ENCODE data around the gene RPL13A.
A peak's percentile ranks its signal among the peaks of the same experiment; 100 is the strongest.

The RPL13A gene

DNA sequence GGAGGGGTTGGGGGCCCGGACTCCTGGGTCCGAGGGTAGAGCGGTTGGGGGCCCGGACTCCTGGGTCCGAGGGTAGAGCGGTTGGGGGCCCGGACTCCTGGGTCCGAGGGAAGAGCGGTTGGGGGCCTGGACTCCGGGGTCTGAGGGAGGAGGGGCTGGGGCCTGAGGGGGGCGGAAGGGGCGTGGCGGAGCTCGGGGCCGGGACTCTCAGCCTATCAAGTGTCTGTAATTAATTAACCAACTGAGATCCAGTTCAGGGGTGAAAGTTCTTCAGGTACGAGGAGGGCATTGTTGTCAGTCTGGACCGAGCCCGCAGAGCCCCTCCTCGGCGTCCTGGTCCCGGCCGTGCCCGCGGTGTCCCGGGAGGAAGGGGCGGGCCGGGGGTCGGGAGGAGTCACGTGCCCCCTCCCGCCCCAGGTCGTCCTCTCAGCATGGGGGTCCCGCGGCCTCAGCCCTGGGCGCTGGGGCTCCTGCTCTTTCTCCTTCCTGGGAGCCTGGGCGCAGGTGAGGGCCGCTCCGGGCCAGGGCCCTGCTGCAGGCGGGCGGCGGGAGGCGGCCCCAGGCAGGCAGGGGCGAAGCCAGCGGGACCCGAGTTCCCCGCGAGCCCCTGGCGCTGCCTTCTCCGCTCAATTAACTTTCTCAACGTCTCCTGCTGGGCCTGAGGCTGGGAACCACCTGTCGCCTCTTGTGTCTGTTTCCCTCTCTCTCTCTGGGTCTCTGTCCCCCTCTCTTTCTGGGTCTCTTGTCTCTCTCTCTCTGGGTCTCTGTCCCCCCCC lies 25.8 kb downstream of the RPL13A start:
- no peak for DNase-seq (ENCODE audit: extremely low read depth, low read depth)
- peak overlapping the region; percentile 51 for H3K4me3 ChIP-seq (replicated peaks; ENCODE audit: low read depth, low read length)
- TF ChIP-seq, protein P1, sequence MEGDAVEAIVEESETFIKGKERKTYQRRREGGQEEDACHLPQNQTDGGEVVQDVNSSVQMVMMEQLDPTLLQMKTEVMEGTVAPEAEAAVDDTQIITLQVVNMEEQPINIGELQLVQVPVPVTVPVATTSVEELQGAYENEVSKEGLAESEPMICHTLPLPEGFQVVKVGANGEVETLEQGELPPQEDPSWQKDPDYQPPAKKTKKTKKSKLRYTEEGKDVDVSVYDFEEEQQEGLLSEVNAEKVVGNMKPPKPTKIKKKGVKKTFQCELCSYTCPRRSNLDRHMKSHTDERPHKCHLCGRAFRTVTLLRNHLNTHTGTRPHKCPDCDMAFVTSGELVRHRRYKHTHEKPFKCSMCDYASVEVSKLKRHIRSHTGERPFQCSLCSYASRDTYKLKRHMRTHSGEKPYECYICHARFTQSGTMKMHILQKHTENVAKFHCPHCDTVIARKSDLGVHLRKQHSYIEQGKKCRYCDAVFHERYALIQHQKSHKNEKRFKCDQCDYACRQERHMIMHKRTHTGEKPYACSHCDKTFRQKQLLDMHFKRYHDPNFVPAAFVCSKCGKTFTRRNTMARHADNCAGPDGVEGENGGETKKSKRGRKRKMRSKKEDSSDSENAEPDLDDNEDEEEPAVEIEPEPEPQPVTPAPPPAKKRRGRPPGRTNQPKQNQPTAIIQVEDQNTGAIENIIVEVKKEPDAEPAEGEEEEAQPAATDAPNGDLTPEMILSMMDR (IDR thresholded peaks at IDR 0.05; ENCODE audit: low read depth, low read length, missing control alignments) = no peak

DNA sequence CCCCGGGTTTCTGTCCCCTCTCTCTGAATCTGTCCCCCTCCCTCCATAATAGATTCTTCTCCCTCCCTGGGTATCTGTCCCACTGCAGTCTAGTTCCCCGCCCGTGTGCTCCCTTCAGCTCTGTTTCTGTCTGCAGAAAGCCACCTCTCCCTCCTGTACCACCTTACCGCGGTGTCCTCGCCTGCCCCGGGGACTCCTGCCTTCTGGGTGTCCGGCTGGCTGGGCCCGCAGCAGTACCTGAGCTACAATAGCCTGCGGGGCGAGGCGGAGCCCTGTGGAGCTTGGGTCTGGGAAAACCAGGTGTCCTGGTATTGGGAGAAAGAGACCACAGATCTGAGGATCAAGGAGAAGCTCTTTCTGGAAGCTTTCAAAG lies 26.3 kb downstream of the RPL13A start:
- H3K4me3 ChIP-seq (replicated peaks; ENCODE audit: low read depth, low read length) = peak overlapping the region; percentile 51; the same call in 1 of the 2 replicates
- DNase-seq (ENCODE audit: extremely low read depth, low read depth) = no peak
- TF ChIP-seq, protein P1 (IDR thresholded peaks at IDR 0.05; ENCODE audit: low read depth, low read length, missing control alignments) = no peak

DNA sequence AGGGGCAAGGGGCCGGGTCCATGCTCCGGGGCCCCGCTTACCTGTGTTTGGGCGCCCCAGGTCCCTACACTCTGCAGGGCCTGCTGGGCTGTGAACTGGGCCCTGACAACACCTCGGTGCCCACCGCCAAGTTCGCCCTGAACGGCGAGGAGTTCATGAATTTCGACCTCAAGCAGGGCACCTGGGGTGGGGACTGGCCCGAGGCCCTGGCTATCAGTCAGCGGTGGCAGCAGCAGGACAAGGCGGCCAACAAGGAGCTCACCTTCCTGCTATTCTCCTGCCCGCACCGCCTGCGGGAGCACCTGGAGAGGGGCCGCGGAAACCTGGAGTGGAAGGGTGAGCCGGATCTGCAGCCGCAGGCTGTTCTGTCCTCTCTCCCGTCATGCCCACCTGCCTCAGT lies 26.7 kb downstream of the RPL13A start:
- DNase-seq (ENCODE audit: extremely low read depth, low read depth) = no peak
- TF ChIP-seq, protein P1 (IDR thresholded peaks at IDR 0.05; ENCODE audit: low read depth, low read length, missing control alignments) = no peak
- H3K4me3 ChIP-seq (replicated peaks; ENCODE audit: low read depth, low read length) = no peak overlapping the region

DNA sequence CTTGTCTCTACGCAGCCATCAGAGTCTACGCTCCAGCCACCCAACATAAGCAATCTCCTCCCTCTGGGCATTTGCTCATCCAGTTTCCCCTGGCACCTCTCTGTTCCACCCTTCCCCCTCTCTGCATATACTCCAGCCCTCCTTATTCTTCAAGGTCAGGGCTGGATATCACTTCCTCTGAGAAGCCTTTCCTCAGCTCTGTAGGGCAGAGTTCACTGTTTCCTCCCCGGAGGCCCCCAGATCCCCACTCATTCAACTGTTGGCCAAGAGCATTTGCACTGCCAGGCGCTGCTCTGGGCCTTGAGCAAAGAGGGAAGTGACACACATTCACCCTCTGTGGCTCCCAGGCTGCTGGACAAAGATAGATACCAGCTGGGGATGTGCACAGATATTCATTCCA lies 28.4 kb downstream of the RPL13A start:
- TF ChIP-seq, protein P1 (IDR thresholded peaks at IDR 0.05; ENCODE audit: low read depth, low read length, missing control alignments) = no peak
- no peak for DNase-seq (ENCODE audit: extremely low read depth, low read depth)
- no peak overlapping the region for H3K4me3 ChIP-seq (replicated peaks; ENCODE audit: low read depth, low read length)

DNA sequence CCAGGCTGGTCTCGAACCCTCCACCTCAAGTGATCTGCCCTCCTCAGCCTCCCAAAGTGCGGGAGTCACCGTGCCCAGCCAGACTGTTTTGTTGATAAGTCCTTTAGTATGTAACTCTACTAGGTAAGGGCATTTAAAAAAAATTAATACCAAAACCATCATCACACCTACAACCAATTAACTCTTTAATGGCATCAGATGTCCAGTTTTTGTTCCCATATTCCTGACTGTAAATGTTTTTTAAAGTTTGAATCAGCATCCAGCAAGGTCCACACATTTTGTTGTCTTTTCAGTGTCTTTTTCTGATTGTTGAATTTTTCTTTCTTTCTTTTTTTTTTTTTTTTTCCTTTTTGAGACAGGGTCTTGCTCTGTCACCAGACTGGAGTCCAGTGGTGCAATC lies 30.6 kb downstream of the RPL13A start:
- H3K4me3 ChIP-seq (replicated peaks; ENCODE audit: low read depth, low read length) = no peak overlapping the region
- no peak for DNase-seq (ENCODE audit: extremely low read depth, low read depth)
- TF ChIP-seq, protein P1 (IDR thresholded peaks at IDR 0.05; ENCODE audit: low read depth, low read length, missing control alignments) = no peak

DNA sequence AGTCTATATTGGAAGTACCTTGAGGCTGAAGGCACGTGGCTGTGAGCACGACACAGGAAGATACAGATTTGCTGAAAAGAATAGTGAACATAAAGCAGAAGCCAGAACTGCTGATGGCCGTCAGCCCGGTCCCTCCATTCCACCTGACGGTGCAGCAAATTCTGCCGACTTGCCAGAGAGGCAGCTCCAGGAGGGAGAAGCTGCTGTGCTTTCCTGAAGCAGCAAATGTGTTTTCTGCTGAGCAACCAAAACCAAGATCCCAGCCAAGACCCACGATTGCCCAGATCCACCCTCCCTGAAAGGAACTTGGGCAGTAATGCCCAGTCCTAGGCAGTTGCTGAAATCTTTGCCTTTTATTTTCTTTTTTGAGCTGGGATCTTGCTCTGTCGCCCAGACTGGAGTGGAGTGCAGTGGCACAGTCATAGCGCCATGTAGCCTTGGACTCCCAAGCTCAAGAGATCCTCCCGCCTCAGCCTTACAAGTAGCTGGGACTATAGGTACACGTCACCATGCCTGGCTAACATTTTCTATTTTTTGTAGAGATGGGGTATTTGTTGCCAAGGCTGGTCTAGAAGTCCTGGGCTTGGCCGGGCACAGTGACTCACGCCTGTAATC lies 33.4 kb downstream of the RPL13A start:
- DNase-seq (ENCODE audit: extremely low read depth, low read depth) = no peak
- no peak overlapping the region for H3K4me3 ChIP-seq (replicated peaks; ENCODE audit: low read depth, low read length)
- TF ChIP-seq, protein P1 (IDR thresholded peaks at IDR 0.05; ENCODE audit: low read depth, low read length, missing control alignments) = no peak

All from HFF-Myc (cell line).